Muscle layer of colon (tissue), 2 donors: ENCODE data around the gene MACROD2.

ENCODE experiments used
- H3K27ac ChIP-seq: one replicate; pipeline ENCODE4 v1.7.0; 2013; ENCODE audit warnings: low read depth, mild to moderate bottlenecking, low read length, moderate library complexity
- H3K27me3 ChIP-seq, 2 donors: one replicate each; pipeline ENCODE4 v1.7.0; 2013; ENCODE audit warnings: low read length in 2 of 2, mild to moderate bottlenecking in 2 of 2; ENCODE audit not compliant: insufficient read depth in 2 of 2, control insufficient read depth in 1 of 2
- H3K36me3 ChIP-seq: one replicate; pipeline ENCODE4 v1.7.0; 2013; ENCODE audit warnings: mild to moderate bottlenecking, low read length; ENCODE audit not compliant: insufficient read depth
- H3K4me1 ChIP-seq: one replicate; pipeline ENCODE4 v1.7.0; 2013; ENCODE audit warnings: mild to moderate bottlenecking, low read length; ENCODE audit not compliant: insufficient read depth
- H3K4me3 ChIP-seq, 2 donors: one replicate each; pipeline ENCODE4 v1.7.0; 2013; ENCODE audit warnings: low read length in 2 of 2, low read depth in 1 of 2, mild to moderate bottlenecking in 1 of 2, moderate library complexity in 1 of 2
- H3K9ac ChIP-seq: one replicate; pipeline ENCODE4 v1.7.0; 2013; ENCODE audit warnings: low read length
- H3K9me3 ChIP-seq: one replicate; pipeline ENCODE4 v1.7.0; 2013; ENCODE audit warnings: mild to moderate bottlenecking, low read length
- donor health status: abdominal sarcoma.
- donor health status: Adenocarcinoma of cecum.

MACROD2 gene

GRCh38 chr20:15482525-15482924, 1487.2 kb downstream of the MACROD2 start:
- no peak overlapping the region for H3K4me3 ChIP-seq
- no peaks in the 10 kb centered on the region for H3K4me1 ChIP-seq
- no peak overlapping the region for H3K27ac ChIP-seq
- no peaks in the 10 kb centered on the region for H3K36me3 ChIP-seq
- no peaks in the 10 kb centered on the region for H3K27me3 ChIP-seq
- no peaks in the 10 kb centered on the region for H3K9me3 ChIP-seq
- no peak overlapping the region for H3K9ac ChIP-seq

DNA sequence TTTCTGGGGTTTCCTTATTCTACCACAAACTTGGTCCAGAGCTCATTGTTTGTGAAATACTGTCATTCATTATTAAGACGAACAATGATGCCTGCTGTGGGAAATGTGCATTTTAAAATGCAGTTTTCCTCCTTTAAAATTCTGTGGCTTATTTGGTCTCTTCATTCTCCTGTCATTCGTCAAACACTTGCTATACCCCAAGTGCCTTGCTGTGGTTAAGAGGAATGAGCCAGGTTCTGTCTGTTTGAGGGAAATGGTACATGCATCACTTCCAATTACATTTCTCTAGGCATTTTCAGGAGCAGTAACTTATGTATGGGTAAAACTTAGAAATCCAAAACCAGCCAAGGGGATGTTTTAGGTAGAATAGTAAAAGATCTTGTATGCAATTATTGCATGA, 1490.2 kb downstream of the MACROD2 start:
- Histone ChIP-seq H3K9me3 (no peaks in the 10 kb centered on the region), H3K27ac (no peak overlapping the region), H3K9ac (no peak overlapping the region), H3K27me3 (no peaks in the 10 kb centered on the region), H3K4me3 (no peak overlapping the region), H3K36me3 (no peaks in the 10 kb centered on the region), H3K4me1 (no peaks in the 10 kb centered on the region)

DNA sequence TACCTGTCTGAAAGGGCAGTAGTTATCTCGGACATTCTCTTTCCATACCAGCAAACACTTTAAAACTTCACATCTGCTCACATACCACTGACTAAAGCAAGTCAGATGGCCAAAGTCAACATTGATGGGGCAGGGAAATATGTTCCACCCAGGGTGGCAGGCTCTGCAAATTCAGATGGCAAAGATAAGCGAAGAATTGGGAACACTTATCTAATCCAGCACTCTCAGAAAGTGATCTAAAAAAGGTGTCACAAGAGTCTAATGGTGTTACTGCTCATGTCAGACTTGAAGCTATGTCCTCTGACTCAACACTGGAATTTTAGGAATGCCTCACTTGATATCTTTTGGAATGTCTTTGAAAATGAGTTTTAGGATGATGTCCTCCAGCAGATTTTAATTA, 1491.7 kb downstream of the MACROD2 start:
- H3K27me3 ChIP-seq, result no peaks in the 10 kb centered on the region
- no peak overlapping the region for H3K27ac ChIP-seq
- H3K9me3 ChIP-seq, result no peaks in the 10 kb centered on the region
- H3K9ac ChIP-seq, result no peak overlapping the region
- no peaks in the 10 kb centered on the region for H3K4me1 ChIP-seq
- no peak overlapping the region for H3K4me3 ChIP-seq
- H3K36me3 ChIP-seq, result no peaks in the 10 kb centered on the region

- no peak overlapping the region for H3K4me3 ChIP-seq
- H3K36me3 ChIP-seq, result no peaks in the 10 kb centered on the region
- H3K9ac ChIP-seq, result no peak overlapping the region
- H3K4me1 ChIP-seq, result peaks cover 4% of the 10 kb centered on the region
- H3K27ac ChIP-seq, result no peak overlapping the region
- no peaks in the 10 kb centered on the region for H3K27me3 ChIP-seq
- no peaks in the 10 kb centered on the region for H3K9me3 ChIP-seq
Observed at GRCh38 chr20:15487682-15488081, 1492.4 kb downstream of the MACROD2 start.

DNA sequence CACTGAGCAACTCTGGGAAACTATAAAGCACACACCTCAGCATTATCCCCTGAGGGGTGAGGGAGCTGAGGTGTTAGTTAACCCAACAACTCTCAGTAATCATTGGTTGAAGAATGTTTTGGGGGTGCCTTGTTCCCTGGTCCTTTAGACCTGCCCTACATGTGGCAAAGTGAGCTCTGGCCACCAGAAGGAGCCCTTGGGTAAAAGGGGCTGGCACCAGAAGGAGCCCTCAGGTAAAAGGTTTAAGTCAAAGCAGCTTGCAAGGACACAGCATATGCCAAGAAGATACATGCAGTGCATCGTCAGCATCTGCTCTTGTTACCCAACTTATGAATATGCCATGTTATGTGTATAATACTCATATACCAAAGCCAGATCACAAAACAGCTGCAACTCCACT, 1496.3 kb downstream of the MACROD2 start:
- H3K27me3 ChIP-seq, result no peaks in the 10 kb centered on the region
- H3K4me3 ChIP-seq, result no peak overlapping the region
- no peak overlapping the region for H3K27ac ChIP-seq
- H3K9ac ChIP-seq, result no peak overlapping the region
- H3K36me3 ChIP-seq, result no peaks in the 10 kb centered on the region
- peaks cover 8% of the 10 kb centered on the region for H3K4me1 ChIP-seq
- H3K9me3 ChIP-seq, result no peaks in the 10 kb centered on the region

GRCh38 chr20:15494851-15495250, 1499.5 kb downstream of the MACROD2 start:
- Histone ChIP-seq H3K9me3 (no peaks in the 10 kb centered on the region), H3K4me3 (no peak overlapping the region), H3K9ac (no peak overlapping the region), H3K4me1 (peaks cover 8% of the 10 kb centered on the region), H3K27me3 (no peaks in the 10 kb centered on the region), H3K36me3 (no peaks in the 10 kb centered on the region), H3K27ac (no peak overlapping the region)

- Histone ChIP-seq H3K36me3 (no peaks in the 10 kb centered on the region), H3K9me3 (no peaks in the 10 kb centered on the region), H3K27me3 (no peaks in the 10 kb centered on the region), H3K27ac (no peak overlapping the region), H3K4me3 (peak overlapping the region in 1 of 2 donors; percentile 5), H3K4me1 (peaks cover 8% of the 10 kb centered on the region), H3K9ac (no peak overlapping the region)
Observed at GRCh38 chr20:15496501-15497039, 1501.3 kb downstream of the MACROD2 start.

DNA sequence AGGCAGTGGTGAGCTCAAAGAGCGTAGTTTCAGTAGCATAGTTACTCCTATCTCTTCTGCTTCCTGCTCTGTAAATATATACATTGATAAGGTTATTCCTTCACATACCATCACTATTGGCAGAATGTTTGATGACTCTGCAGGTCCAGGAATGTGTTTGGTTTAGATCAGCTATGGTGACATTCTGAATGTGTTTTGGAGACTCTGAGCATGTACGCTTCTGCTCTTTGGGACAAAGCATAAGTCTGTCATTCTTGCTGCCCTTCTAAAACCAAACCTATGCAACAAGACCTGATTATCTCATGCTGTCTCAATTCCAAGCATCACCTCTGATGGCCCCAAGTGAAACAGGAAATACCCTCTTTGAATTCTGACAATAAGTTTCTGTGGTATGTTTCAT, 1503.6 kb downstream of the MACROD2 start:
- Histone ChIP-seq H3K4me3 (no peak overlapping the region), H3K36me3 (no peaks in the 10 kb centered on the region), H3K9ac (no peak overlapping the region), H3K27me3 (no peaks in the 10 kb centered on the region), H3K4me1 (no peaks in the 10 kb centered on the region), H3K9me3 (no peaks in the 10 kb centered on the region), H3K27ac (no peak overlapping the region)

- Histone ChIP-seq H3K36me3 (no peaks in the 10 kb centered on the region), H3K9me3 (no peaks in the 10 kb centered on the region), H3K4me3 (no peak overlapping the region), H3K27ac (no peak overlapping the region), H3K9ac (no peak overlapping the region), H3K27me3 (no peaks in the 10 kb centered on the region), H3K4me1 (peaks cover 27% of the 10 kb centered on the region)
Observed at GRCh38 chr20:15506311-15506710, 1511.0 kb downstream of the MACROD2 start.

- Histone ChIP-seq H3K27me3 (no peaks in the 10 kb centered on the region), H3K27ac (no peak overlapping the region), H3K9me3 (no peaks in the 10 kb centered on the region), H3K4me1 (peaks cover 27% of the 10 kb centered on the region), H3K4me3 (no peak overlapping the region), H3K36me3 (no peaks in the 10 kb centered on the region), H3K9ac (no peak overlapping the region)
Observed at GRCh38 chr20:15507151-15507550, 1511.8 kb downstream of the MACROD2 start.

- H3K9me3 ChIP-seq, result no peaks in the 10 kb centered on the region
- no peaks in the 10 kb centered on the region for H3K27me3 ChIP-seq
- H3K36me3 ChIP-seq, result no peaks in the 10 kb centered on the region
- no peak overlapping the region for H3K27ac ChIP-seq
- no peak overlapping the region for H3K4me3 ChIP-seq
- no peak overlapping the region for H3K9ac ChIP-seq
- peaks cover 31% of the 10 kb centered on the region for H3K4me1 ChIP-seq
Observed at GRCh38 chr20:15511551-15511950, 1516.2 kb downstream of the MACROD2 start.

DNA sequence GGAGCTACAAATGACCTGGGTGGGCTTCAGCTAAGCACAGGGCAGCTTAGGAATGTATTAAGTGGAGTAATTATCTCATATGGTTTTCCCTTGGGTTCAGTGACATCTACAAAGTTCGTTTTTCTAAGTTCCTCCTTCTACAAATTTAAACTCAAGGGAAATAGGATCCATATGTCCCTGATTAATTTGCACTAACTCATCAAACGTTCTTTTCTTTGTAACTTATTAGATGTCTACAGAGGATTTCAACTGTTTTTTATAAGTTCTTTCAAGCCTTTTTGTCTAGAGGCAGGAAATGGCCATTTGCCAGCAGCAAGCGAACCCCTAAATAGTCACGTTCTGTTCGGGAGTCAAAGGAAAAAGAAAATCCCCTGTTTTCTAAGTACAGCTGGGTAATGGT, 1517.6 kb downstream of the MACROD2 start:
- Histone ChIP-seq H3K27ac (no peak overlapping the region), H3K4me1 (peaks cover 30% of the 10 kb centered on the region), H3K27me3 (no peaks in the 10 kb centered on the region), H3K9ac (no peak overlapping the region), H3K36me3 (no peaks in the 10 kb centered on the region), H3K4me3 (no peak overlapping the region), H3K9me3 (no peaks in the 10 kb centered on the region)
